ENCODE data around the gene SLC25A4.
A peak's percentile ranks its signal among the peaks of the same experiment; 100 is the strongest.
"Not testable (repeated sequence)": the region's sequence is repeated elsewhere in the genome, so short reads cannot be mapped to it uniquely, and the experiment has no call there.

The SLC25A4 gene

DNA sequence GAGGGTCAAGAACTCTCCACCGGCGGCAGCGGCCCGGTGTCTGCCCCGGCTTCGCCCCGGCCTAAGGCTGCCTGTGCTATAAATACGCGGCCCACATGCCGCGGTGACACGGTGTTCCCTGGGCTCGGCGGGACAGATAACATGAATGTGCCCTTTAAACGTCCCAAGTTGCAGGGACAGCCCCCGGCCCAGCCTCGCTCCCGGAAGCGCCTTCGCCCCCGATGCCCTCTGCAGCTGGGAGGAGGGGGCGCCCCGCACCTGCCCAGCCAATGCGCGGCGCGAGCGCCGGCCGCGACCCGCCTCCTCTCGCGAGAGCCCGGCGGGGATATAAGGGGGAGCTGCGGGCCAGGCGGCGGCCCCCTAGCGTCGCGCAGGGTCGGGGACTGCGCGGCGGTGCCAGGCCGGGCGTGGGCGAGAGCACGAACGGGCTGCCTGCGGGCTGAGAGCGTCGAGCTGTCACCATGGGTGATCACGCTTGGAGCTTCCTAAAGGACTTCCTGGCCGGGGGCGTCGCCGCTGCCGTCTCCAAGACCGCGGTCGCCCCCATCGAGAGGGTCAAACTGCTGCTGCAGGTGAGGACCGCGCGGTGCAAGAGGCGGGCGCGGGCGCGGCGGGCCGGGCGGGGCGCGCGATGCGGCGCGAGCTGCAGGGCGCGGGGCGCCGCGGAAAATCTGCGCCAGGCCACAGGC lies at the start of gene SLC25A4:
SLC25A4 (plus strand) TSS at position 355 of the 689 bp plus-strand sequence; CDS start at position 462, 107 bp downstream.
- peak; percentile 66 to 83 for DNase-seq (ENCODE audit: extremely low read depth in 1 of 2, low read depth in 1 of 2)

DNA sequence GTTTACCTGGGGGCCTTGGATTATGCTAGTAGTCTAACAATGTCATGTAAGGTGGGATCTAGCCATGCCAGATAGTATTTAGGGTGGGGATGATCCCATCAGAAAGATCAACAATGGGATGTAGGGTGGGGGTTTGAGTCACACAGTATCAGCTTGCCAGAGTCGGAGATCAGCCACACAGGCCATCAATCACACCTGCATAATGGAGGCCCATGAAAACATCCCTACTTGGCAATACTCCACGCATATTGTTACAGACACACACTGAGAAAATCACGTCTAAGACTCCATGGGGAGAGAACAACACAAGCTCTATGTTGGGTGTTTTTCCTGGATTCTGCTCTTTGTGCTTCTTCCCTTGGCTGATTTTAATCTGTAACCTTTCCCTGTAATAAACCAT lies 49.5 kb upstream of the SLC25A4 start:
- no peak for DNase-seq (ENCODE audit: extremely low read depth in 1 of 2, low read depth in 1 of 2)

DNA sequence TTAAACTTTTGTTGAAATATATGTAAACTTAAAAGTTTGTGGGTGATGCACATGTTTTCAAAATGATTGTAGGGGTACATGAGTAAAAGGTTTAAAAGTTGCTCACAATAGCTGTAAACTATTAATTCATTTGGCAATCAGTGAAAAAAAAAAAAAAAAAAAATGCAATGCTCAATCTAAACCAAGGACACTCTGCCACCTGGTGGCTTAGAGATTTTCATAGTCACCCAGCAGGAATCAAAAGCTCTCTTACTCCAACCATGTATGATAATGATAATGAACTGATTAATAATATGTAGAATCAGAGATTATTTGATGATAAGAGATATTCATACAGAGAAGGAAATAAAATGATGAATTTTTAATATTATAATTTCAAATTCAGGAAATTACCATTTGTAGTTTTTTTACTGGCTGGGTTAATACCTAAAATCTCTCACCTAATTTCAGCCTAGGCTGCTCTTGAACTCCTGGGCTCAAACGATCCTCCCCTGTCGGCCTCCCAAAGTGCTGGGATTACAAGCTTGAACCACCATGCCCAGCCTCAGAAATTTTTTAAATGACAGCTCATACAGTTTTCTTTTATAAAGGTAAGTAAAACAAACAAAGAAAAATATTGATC lies 46.9 kb upstream of the SLC25A4 start:
- no peak for DNase-seq (ENCODE audit: extremely low read depth in 1 of 2, low read depth in 1 of 2)

DNA sequence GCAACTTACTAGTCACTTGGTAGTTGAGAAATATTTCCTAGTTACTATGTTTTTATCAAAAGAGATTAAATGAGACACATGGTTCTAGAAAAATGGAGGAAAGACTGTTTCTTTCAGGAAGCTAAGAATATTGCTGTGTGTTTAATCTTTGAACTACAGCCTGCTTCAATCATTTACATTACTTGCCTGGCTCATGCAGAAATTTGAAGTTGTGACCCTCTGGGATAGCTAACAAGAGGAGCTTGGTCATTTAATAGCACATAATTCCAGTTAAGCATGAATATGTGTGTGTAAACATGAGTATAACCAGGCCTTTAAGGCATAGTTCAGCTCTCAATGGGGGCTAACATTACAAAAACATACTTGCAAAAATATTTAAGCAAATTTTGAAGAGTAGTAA lies 44.6 kb upstream of the SLC25A4 start:
- DNase-seq (ENCODE audit: extremely low read depth in 1 of 2, low read depth in 1 of 2): no peak

DNA sequence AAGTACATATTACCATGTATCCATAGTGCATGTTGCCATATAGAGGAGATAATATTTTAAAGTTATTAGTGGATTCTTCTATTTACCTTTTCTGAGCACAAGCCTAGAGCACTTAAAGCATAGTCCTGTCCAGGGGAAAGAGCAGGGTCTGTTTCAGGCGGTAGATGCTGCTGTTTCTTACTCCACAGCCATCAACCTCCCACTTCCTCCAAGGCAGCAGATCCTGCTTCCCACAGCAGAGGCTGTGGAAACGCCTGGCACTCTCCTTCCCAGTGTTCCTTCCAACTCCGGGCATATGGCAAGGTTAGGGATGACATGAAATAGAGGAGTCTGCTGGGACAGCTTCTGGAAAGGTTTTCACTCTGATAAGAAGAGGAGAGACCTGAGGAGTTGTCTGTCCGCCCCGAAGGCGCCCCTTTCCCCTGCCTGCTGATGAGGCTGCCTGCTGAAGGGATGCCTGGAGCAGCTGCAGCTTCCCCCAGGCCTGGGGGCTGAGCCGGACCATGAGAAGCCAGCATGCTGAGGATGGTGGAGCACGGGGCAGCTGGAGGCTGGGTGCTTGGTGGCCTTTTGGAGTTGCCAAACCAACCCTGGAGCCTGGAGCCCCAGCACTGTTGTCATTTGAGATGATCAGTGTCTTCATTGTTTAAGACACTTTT lies 43.9 kb upstream of the SLC25A4 start:
- DNase-seq (ENCODE audit: extremely low read depth in 1 of 2, low read depth in 1 of 2): no peak

DNA sequence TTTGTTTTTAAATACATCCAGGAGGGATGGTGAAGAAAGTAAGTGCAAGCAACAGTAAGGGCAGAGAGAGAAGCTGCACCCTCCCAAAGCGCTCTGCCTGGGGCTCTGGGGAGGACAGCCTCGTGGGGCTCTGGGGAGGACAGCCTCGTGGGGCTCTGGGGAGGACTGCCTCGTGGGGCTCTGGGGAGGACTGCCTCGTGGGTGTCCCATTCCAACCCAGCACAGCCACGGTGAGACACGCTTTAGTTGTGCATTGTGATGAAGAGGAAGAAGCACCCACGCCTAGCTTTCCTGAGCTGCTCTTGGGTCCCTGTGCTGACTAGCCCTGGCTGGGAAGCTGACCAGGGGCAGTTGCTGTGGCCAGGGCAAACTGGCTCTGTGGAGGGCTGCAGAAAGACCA lies 43.1 kb upstream of the SLC25A4 start:
- DNase-seq (ENCODE audit: extremely low read depth in 1 of 2, low read depth in 1 of 2): no peak

DNA sequence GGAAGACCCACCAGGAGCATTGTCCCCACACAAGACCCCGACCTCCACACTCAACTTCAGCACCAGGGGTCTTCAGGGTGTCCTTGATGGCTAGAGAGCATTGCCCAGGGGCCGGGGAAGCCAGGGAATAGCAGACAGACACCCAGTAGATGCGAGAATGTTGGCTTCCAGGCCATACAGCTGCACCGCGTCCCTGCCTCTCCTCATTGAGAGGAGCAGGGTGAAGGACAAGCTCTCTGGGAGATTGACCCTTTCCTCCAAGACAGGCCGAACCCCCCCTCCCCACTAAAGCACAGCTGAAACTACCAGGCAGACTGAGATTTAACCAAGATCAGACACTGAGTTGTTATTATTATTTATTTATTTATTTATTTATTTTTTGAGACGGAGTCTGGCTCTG lies 42.6 kb upstream of the SLC25A4 start:
- no peak for DNase-seq (ENCODE audit: extremely low read depth in 1 of 2, low read depth in 1 of 2)

DNA sequence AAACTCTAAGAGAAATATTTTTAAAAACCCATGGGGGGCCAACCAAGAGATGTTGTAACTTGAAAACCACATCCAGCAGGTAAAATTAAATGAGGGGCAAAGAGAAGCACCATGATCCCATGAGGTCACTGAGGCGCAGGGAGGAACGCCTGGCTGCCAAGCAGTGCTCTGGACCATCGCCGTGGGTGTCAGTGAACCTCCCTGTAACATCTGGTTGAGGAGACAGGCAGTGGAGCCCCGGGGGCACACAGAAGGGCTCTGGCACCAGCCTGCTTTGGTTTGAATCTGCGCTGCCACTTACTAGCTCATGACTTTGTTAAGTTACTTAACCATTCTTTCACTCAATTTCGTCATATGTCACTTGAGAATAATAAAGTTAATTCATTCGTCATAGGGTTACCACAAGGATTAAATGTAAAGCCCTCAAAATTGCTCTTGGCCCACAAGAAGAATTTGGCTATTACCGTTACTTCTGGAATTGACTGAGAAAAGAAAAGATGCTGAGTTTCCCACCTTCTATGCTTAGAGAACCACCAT lies 41.6 kb upstream of the SLC25A4 start:
- DNase-seq (ENCODE audit: extremely low read depth in 1 of 2, low read depth in 1 of 2): no peak

DNA sequence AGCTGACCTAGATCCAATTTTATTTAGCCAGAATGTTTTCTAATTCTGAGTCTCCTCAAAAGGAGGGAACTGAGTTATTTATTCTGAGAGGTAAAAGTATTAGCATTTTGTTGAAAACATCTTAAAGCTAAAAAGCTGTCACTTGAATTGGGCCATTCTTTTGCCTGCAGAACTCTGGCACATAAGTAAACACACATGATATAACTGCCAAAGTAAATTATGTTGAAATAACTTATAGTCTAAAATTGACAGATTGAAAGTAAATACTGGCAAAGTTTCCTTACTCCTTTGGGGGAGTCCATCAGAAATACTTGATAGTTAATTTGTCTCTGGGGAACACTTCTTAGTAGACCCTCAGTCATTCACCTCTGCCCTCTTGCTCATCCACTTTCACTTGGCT lies 38.3 kb upstream of the SLC25A4 start:
- DNase-seq (ENCODE audit: extremely low read depth in 1 of 2, low read depth in 1 of 2): no peak

DNA sequence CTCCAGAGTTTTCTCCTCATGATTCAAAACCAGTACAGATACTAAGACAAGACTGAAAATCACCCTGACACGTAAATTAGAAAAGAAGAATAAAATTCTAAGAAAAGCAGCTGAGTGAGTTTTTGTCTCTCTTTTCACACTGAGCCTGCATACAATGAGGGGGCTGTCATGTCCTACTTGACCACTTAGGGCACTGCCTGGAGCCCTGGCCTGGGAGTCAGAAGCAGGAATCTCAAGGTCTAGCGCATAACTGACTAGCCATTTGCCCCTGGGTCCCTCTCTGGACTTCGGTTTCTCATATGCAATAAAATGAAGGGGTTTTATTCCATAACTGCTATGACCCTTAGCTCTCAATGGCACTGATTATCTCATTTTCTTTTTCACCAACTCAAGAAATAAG lies 36.7 kb upstream of the SLC25A4 start:
- no peak for DNase-seq (ENCODE audit: extremely low read depth in 1 of 2, low read depth in 1 of 2)

DNA sequence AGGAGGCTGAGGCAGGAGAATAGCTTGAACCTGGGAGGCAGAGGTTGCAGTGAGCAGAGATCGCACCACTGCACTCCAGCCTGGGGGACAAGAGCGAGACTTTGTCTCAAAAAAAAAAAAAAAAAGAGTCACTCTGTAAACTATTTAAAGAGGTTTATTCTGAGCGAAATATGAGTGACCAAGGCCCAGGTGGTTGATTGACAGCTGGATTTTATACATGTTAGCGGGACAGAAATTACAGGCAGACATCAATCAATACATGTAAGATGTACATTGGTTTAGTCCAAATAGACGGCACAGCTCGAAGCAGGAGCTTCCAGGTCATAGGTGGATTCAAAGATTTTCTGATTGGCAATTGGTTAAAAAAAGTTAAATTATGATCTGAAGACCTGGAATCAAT lies 35.5 kb upstream of the SLC25A4 start:
- DNase-seq (ENCODE audit: extremely low read depth in 1 of 2, low read depth in 1 of 2): not testable (repeated sequence)

DNA sequence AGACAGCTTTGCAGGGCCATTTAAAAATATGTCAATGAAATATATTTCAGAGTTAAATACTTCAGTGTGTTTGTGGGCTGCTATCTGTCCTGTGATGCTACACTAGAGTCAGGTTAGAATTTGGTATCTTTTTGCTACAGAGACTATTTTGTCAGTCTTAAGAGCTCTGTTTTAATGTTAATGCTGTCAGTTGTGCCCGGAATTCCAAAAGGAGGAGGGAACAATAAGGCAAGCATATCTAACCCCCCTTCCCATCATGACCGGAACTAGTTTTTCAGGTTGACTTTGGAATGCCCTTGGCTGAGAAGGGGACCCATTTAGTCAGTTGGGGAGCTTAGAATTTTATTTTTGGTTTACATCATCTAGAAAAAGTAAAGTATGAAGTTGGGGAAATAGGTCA lies 34.9 kb upstream of the SLC25A4 start:
- DNase-seq (ENCODE audit: extremely low read depth in 1 of 2, low read depth in 1 of 2): no peak

DNA sequence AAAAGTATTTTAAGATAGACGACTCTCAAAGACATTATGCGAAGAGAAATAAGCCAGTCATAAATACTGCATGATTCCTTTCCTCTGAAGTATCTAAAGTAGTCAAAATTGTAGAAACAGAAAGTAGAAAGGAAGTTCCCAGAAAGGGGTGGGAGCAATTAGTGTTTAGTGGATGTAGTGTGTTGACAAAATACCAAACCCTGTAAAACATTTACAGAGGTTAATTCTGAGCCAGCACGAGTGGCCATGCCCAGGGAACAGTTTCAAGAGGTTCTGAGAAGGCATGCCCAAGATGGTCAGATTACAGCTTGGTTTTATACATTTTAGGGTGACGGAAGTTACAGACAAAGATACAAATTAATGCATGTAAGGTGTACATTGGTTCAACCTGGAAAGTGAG lies 34.4 kb upstream of the SLC25A4 start:
- no peak for DNase-seq (ENCODE audit: extremely low read depth in 1 of 2, low read depth in 1 of 2)

DNA sequence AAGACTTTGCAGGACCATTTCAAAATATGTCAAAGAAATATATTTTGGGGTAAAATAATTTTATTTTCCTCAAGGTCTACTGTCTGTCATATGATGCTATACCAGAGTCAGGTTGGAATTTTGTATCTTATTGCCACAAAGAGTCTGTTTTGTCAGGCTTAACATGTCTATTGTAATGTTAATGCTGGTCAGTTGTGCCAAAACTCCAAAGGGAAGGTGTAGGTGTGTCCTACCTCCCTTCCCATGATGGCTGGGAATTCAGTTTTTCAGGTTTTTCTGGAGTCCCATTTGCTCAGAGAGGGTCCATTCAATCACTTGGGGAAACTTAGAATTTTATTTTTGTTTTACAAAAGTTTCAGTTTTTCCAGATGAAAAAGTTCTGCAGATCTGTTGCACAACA lies 33.3 kb upstream of the SLC25A4 start:
- no peak for DNase-seq (ENCODE audit: extremely low read depth in 1 of 2, low read depth in 1 of 2)

DNA sequence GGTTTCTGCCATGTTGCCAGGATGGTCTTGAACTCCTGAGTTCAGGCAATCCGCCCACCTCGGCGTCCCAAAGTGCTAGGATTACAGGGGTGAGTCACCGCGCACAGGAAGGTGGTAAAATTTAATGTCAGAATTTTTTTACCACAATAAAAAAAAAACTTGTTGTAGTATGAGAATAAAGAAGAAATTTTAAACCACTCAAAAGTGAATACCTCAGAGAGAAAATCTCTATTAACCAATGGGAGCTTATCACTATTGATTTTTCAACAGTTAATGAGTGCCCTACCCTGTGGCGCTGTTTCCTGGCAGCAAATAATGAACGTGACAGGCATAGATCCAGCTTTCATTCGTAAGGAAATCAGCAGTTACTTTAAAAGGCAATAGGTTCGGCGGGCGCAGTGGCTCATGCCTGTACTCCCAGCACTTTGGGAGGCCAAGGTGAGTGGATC lies 32.7 kb upstream of the SLC25A4 start:
- DNase-seq (ENCODE audit: extremely low read depth in 1 of 2, low read depth in 1 of 2): no peak

DNA sequence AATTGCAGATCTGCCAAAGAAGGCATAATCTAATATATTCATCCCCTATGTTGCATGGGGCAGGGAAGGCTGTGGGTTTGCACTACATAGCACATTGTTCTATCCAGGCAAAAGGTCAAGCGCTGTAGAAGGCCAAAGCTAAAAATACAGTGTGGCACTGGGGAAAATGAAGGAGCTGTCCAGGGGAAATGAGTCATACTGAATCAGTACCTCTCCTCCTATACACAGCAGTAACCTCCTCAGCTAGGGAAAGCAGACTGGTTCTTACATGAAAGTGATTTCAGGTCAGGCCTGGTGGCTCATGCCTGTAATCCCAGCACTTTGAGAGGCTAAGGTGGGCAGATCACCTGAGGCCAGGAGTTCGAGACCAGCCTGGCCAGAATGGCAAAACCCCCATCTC lies 31.0 kb upstream of the SLC25A4 start:
- no peak for DNase-seq (ENCODE audit: extremely low read depth in 1 of 2, low read depth in 1 of 2)

DNA sequence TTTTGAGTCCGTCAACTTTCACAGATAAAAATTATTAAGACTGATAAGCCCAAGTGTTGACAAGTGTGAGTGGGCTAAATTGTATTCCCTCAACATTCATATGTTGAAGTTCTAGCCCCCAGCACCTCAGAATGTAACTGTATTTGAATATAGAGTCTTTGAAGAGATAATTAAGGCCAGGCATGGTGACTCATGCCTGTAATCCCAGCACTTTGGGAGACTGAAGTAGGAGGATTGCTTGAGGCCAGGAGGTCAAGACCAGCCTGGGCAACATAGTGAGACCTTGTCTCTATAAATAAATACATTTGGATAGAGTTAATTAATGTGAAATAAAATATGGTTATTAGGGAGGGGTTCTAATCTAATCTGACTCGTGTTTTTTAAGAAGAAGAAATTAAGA lies 29.7 kb upstream of the SLC25A4 start:
- no peak for DNase-seq (ENCODE audit: extremely low read depth in 1 of 2, low read depth in 1 of 2)

DNA sequence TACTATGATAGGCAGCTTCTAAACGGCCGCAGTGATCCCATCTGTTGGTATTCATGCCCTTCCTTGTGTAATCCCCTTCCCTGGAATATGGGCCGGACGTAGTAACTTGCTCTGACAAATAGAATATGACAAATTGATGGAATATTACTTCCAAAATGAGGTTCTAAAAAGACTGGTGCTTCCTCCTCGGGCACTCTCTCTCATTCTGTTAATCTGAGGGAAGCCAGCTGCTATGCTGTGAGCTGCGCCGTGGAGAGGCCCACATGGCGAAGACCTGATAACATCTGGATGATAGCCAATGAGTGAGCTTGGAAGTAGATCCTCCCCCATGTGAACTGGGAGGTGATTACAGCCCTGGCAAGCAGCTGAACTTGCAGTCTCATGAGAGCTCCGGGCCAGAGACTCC lies 27.2 kb upstream of the SLC25A4 start:
- no peak for DNase-seq (ENCODE audit: extremely low read depth in 1 of 2, low read depth in 1 of 2)

DNA sequence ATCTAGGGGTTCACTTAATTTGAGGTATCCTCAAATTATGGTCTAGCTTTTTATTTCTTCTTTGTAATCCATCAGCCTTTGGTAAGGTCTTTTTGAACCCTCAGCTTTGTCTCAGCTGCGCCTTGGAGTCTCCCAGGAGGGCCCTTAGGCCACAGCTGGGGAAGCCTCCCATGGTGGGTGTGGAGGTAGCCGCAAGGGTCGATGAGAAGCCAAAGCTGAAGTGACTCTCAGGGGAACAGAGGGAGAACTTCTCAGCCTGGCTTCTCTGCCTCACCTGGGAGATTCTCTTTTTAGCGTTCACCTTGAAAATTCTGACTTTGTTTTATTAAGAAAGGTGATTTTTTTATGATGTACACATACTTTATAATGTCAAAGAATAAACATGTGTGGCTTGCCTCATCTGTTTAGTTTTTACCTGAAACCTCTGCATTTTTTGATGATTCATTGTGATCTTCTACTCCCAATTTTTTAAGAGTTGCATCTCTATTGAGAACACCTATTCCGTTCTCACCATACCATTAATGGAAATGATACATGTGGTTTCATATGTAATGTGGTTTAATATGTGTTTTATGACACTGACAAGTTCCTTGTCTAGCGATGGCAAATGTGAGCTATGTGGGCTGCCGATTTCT lies 25.6 kb upstream of the SLC25A4 start:
- DNase-seq (ENCODE audit: extremely low read depth in 1 of 2, low read depth in 1 of 2): no peak

DNA sequence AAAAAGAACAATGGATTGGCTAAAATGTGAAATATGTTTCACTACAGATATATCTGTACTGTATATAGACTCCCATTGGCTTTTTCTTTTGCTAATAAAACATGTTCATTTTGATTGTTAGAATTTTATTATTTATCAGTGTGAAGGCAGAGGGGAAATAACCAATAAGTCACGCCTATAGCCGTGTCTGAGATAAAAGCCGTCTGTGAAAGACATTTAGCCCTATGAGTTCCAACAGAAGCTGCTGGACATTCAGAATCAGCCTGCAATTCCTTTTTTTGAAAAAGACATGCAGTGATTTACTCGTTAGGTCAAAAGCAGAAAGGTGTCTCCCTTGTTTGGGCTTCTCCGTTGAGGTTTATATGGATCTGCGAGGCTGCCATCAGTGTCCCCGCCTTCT lies 24.2 kb upstream of the SLC25A4 start:
- no peak for DNase-seq (ENCODE audit: extremely low read depth in 1 of 2, low read depth in 1 of 2)

DNA sequence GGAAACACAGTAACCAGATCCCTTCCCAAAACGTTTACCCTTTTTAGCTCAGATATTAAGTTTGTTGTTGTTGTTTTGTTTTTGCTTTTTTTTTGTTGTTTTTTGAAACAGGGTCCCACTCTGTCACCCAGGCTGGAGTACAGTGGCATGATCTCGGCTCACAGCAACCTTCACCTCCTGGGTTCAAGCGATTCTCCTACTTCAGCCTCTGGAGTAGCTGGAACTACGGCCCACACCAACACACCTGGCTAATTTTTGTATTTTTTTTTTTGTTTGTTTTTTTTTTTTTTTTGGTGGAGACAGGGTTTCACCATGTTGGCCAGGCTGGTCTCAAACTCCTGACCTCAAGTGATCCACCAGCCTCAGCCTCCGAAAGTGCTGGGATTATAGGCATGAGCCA lies 23.6 kb upstream of the SLC25A4 start:
- not testable (repeated sequence) for DNase-seq (ENCODE audit: extremely low read depth in 1 of 2, low read depth in 1 of 2)
